ENCODE results near the gene ADGRL1. TPM values are rescaled to one million over a fixed set of nuclear protein-coding genes. Genes with fewer than 3 reads are reported as not detected.

The ADGRL1 gene
- total and polyA plus RNA-seq, 2 of the 8 experiments (the other 6 are each of a cell fraction or from before 2014, with no cell fraction given), result 95.6 to 112 TPM

DNA sequence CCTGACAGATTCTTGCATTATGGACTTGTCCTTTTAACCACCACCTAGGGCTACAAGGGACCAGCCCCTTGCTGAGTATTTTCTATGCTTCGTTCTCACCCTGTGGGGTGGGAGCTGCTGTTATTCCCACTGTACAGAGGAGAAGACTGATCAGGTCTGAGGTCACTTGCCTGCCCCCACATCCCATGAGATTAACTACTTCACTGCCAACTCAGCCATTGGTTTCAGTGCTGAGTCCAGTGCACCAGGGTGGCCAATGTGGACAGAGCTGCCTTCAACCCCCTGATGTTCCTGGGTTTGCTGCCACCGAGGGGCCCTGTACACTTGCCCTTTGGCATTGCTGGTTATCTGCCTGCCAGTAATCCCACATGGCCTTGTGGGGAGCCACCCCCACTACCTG, 95.3 kb downstream of the ADGRL1 start:
- Histone ChIP-seq H4K8ac (ENCODE audit: extremely low read depth, insufficient read depth, low read length) (no peak overlapping the region), H3K4me3 (ENCODE audit: extremely low read depth in 1 of 4, insufficient read depth in 2 of 4, low read depth in 3 of 4, low read length in 4 of 4) (no peak overlapping the region), H2AFZ (ENCODE audit: low read length) (no peak overlapping the region), H4K20me1 (replicated peaks in 1 of 2; ENCODE audit: control insufficient read depth in 1 of 2, insufficient read depth in 2 of 2, low read length in 2 of 2) (peaks cover 4% of the 10 kb centered on the region in 2 experiments), H2AK5ac (ENCODE audit: low read depth, low read length) (no peak overlapping the region), H3K9ac (replicated peaks in 1 of 4; ENCODE audit: extremely low read depth in 1 of 4, low read depth in 3 of 4, low read length in 3 of 4) (no peak overlapping the region), H4K5ac (ENCODE audit: insufficient read length, low read depth, low read length) (no peak overlapping the region), H3K4me2 (ENCODE audit: insufficient read depth in 1 of 2, low read depth in 2 of 2, low read length in 2 of 2) (no peak overlapping the region), H3K23ac (ENCODE audit: insufficient read length) (no peak overlapping the region), H3K27me3 (replicated peaks in 1 of 4; ENCODE audit: control insufficient read depth in 3 of 4, extremely low read depth in 1 of 4, insufficient read depth in 3 of 4, low read length in 3 of 4) (no peaks in the 10 kb centered on the region), H3K23me2 (ENCODE audit: low read depth, low read length) (no peaks in the 10 kb centered on the region), H3K56ac (replicated peaks; ENCODE audit: insufficient read length, low read depth, low read length) (no peak overlapping the region), H3K4me1 (replicated peaks in 1 of 4; ENCODE audit: control insufficient read depth in 3 of 4, insufficient read depth in 4 of 4, low read length in 3 of 4) (peaks cover 4 to 20% (median 13%) of the 10 kb centered on the region in 4 experiments), H3K14ac (ENCODE audit: insufficient read length) (no peak overlapping the region), H3K18ac (ENCODE audit: extremely low read depth, low read length) (no peak overlapping the region), H3K4ac (replicated peaks; ENCODE audit: insufficient read length, low read depth, low read length) (no peak overlapping the region), H2BK12ac (ENCODE audit: low read depth, low read length) (no peak overlapping the region), H3K79me1 (ENCODE audit: low read depth, low read length) (peaks cover 4% of the 10 kb centered on the region; the same call in 1 of the 2 replicates), H3K79me2 (ENCODE audit: control insufficient read depth in 1 of 2, insufficient read depth in 2 of 2, low read length in 2 of 2) (no peaks in the 10 kb centered on the region), H3K36me3 (ENCODE audit: control insufficient read depth in 2 of 4, insufficient read depth in 4 of 4, low read length in 3 of 4) (no peaks in the 10 kb centered on the region), H2BK20ac (ENCODE audit: low read length) (no peak overlapping the region), H3K27ac (ENCODE audit: low read depth, low read length) (no peak overlapping the region), H2BK120ac (replicated peaks; ENCODE audit: low read depth, low read length) (no peak overlapping the region), H2BK15ac (ENCODE audit: low read length) (peak overlapping the region; percentile 29; the same call in 1 of the 2 replicates), H3K9me3 (ENCODE audit: insufficient read depth in 2 of 2, low read depth in 1 of 2, low read length in 1 of 2) (no peaks in the 10 kb centered on the region), H2BK5ac (ENCODE audit: low read depth, low read length) (0 out of 2 replicates have a peak overlapping the region, but pooled peaks have one; percentile 24), H4K91ac (replicated peaks; ENCODE audit: insufficient read length, low read length) (no peak overlapping the region)
- ChIA-PET POLR2A (ENCODE audit: partially characterized antibody) (interaction anchor here (0.5 to 2.6 kb wide), 5 partner anchors 9 to 248 kb away, joined by 3 to 6 read pairs (median 3); partner anchors contain the start of gene ASF1B), CTCF (ENCODE audit: partially characterized antibody) (interaction anchor here (0.5 to 11.3 kb wide), 7 partner anchors 9 to 251 kb away, joined by 3 to 105 read pairs (median 3); no protein-coding TSS in a partner anchor)
- no peak for DNase-seq (ENCODE audit: low read depth in 1 of 2, low spot score in 2 of 2)
- no peak for FAIRE-seq
- 100% methylated on average over 2 of the region's 2 CpGs; no CpG with 5 or more reads in 1 of the 2 experiments for WGBS, 2 experiments (ENCODE audit: extremely low coverage in 1 of 2, insufficient coverage in 1 of 2, insufficient read length in 1 of 2, insufficient replicate concordance in 2 of 2, low coverage in 1 of 2, low lambda C conversion rate in 2 of 2, missing lambda C conversion rate in 1 of 2)
- no peak for TF ChIP-seq EGR1 (IDR thresholded peaks at IDR 0.05; ENCODE audit: borderline replicate concordance, low read depth, low read length)
- no peak for TF ChIP-seq SIX5 (IDR thresholded peaks at IDR 0.05; ENCODE audit: low read depth, low read length)
- no peak for TF ChIP-seq ZNF274 (IDR thresholded peaks at IDR 0.05; ENCODE audit: borderline replicate concordance, extremely low read depth, low read length)
- TF ChIP-seq, protein P1, sequence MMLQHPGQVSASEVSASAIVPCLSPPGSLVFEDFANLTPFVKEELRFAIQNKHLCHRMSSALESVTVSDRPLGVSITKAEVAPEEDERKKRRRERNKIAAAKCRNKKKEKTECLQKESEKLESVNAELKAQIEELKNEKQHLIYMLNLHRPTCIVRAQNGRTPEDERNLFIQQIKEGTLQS (IDR thresholded peaks at IDR 0.05; ENCODE audit: insufficient read depth, low read depth, low read length), result no peak
- no peak for TF ChIP-seq RXRA (IDR thresholded peaks at IDR 0.05; ENCODE audit: insufficient read depth, low read depth, low read length)
